ENCODE data around the gene LILRA6.
"Not testable (repeated sequence)": the region's sequence is repeated elsewhere in the genome, so short reads cannot be mapped to it uniquely, and the experiment has no call there.

LILRA6 gene

DNA sequence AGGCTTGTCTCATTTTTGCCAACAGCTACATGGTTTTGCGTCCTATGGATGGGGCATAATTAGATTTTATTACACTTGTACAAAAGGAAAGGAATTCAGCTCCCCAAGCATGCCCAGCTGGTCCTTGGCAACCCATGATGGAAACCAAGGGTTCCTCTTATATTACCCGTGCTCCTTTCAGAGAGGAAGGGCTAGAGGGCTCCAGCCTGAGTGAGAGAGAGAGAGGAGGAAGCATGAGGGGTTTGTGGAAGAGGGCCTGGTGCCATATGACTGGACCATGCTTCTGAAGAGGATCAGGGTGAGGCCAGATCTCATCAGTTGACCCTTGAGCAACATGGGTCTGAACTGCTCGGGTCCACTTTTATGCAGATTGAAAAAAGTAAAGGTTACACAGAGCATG lies 45.5 kb downstream of the LILRA6 start:
- no peak overlapping the region for H3K4me3 Mint-ChIP-seq
- H3K27me3 Mint-ChIP-seq (ENCODE audit: low read depth), result no peaks in the 10 kb centered on the region
- peaks cover 30% of the 10 kb centered on the region for H3K36me3 Mint-ChIP-seq (ENCODE audit: low read depth)
- peaks cover 24% of the 10 kb centered on the region for H3K4me1 Mint-ChIP-seq (ENCODE audit: low read depth)
- no peaks in the 10 kb centered on the region for H3K9me3 Mint-ChIP-seq
- no peak overlapping the region for H3K27ac Mint-ChIP-seq

DNA sequence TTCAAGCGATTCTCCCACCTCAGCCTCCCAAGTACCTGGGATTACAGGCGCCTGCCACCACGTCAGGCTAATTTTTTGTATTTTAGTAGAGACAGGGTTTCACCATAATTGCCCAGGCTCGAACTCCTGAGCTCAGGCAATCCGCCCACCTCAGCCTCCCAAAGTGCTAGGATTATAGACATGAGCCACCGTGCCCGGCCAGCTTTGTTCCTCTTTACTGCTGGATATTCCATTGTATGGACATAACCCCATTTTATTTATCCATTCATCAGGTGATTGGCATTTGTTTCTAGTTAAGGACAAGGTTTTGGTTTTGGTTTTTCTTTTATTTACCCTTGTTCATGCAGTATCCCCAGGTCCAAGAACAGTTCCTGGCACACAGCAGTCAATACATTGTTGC lies 46.1 kb downstream of the LILRA6 start:
- H3K9me3 Mint-ChIP-seq, result no peaks in the 10 kb centered on the region
- H3K36me3 Mint-ChIP-seq (ENCODE audit: low read depth), result peaks cover 26% of the 10 kb centered on the region
- no peaks in the 10 kb centered on the region for H3K27me3 Mint-ChIP-seq (ENCODE audit: low read depth)
- H3K27ac Mint-ChIP-seq, result no peak overlapping the region
- H3K4me3 Mint-ChIP-seq, result no peak overlapping the region
- H3K4me1 Mint-ChIP-seq (ENCODE audit: low read depth), result peaks cover 22% of the 10 kb centered on the region

DNA sequence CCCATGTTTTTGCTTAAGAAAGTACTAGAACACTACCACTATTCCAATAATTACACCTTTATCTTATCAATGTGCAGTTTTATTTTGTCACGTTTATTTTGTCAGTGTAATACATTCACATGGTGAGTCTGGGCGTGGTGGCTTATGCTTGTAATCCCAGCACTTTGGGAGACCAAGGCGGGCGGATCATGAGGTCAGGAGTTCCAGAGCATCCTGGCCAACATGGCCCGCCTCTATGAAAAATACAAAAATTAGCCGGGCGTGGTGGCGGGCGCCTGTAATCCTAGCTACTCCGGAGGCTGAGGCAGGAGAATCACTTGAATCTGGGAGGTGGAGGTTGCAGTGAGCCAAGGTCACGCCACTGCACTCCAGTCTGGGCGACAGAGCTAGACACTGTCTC lies 48.1 kb downstream of the LILRA6 start:
- Mint-ChIP-seq H3K4me1 (ENCODE audit: low read depth) (peaks cover 22% of the 10 kb centered on the region), H3K36me3 (ENCODE audit: low read depth) (peaks cover 19% of the 10 kb centered on the region)
- not testable (repeated sequence) for H3K27ac Mint-ChIP-seq; H3K4me3 Mint-ChIP-seq; H3K27me3 Mint-ChIP-seq (ENCODE audit: low read depth); H3K9me3 Mint-ChIP-seq

DNA sequence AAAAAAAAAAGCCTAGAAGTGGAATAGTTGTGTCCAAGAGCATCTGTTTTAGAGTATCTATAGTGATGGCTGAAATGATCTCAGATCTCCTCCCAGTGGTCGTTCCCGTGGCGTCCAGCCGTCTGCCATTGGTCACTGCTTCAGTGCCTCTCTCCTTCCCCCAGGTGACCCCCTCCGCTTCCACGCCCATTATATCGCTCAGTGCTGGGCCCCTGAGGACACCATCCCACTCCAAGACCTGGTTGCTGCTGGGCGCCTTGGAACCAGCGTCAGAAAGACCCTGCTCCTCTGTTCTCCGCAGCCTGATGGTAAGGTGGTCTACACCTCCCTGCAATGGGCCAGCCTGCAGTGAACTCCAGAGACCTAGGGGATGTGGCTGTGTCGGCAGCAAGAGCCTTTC lies 49.6 kb downstream of the LILRA6 start:
- Mint-ChIP-seq H3K4me3 (peak overlapping the region; percentile 68), H3K36me3 (ENCODE audit: low read depth) (peaks cover 18% of the 10 kb centered on the region), H3K9me3 (no peaks in the 10 kb centered on the region), H3K27ac (no peak overlapping the region), H3K27me3 (ENCODE audit: low read depth) (no peaks in the 10 kb centered on the region), H3K4me1 (ENCODE audit: low read depth) (peaks cover 26% of the 10 kb centered on the region)

DNA sequence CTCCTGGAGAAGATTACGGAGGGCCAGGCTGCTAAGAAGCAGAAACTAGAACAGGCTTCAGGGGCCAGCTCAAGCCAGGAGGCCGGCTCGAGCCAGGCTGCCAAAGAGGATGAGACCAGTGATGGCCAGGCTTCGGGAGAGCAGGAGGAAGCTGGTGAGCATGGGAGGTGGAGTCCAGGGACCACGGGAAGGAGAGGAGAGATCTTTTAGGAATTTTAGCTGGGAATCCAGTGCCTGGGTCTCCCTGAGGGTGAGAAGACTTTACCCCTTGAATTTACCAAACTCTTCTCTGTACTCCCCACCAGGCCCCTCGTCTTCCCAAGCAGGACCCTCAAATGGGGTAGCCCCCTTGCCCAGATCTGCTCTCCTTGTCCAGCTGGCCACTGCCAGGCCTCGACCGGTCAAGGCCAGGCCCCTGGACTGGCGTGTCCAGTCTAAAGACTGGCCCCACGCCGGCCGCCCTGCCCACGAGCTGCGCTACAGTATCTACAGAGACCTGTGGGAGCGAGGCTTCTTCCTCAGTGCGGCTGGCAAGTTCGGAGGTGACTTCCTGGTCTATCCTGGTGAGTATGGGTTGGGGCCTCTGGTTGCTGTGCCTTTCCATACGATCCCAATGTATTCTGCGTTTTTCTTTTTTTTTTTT lies 50.7 kb downstream of the LILRA6 start:
- Mint-ChIP-seq H3K9me3 (no peaks in the 10 kb centered on the region), H3K36me3 (ENCODE audit: low read depth) (peaks cover 21% of the 10 kb centered on the region), H3K27ac (peak overlapping the region; percentile 63), H3K27me3 (ENCODE audit: low read depth) (no peaks in the 10 kb centered on the region), H3K4me3 (peak overlapping the region; percentile 79), H3K4me1 (ENCODE audit: low read depth) (peaks cover 34% of the 10 kb centered on the region)

DNA sequence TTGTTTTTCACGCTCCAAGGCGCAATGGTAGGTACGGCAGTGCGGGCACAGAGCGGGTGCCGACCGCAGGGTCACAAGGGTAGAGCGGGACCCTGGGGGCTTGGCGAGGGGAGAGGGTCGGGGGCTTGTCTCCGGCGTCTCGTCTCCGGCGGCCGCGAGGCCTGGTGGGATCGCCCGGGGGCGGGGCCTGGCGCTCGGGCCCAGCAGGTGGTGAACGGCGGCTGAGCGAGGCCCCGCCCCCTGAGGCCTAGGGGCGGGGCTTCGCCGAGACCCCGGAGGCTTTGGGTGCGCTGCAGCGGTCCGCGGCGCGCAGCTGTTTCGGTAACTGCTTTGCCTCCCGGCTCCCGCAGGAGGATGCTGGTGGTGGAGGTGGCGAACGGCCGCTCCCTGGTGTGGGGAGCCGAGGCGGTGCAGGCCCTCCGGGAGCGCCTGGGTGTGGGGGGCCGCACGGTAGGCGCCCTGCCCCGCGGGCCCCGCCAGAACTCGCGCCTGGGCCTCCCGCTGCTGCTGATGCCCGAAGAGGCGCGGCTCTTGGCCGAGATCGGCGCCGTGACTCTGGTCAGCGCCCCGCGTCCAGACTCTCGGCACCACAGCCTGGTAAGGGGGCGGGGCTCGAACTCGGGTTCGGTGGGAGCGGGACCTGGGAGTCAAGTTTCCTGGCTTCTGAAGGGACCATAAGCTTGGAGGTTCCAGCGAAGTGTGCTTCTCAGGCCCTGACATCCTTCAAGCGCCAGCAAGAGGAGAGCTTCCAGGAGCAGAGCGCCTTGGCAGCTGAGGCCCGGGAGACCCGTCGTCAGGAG lies 51.4 kb downstream of the LILRA6 start, which contains the start of gene TSEN34:
TSEN34 (plus strand) TSS at position 298 of the 800 bp plus-strand sequence; CDS start at position 355, 57 bp downstream.
- Mint-ChIP-seq H3K27ac (peak within 1 kb of the TSS; percentile 99), H3K9me3 (no peaks in the 10 kb centered on the region), H3K4me3 (peak within 1 kb of the TSS; percentile 90), H3K36me3 (ENCODE audit: low read depth) (peaks cover 23% of the 10 kb centered on the region), H3K27me3 (ENCODE audit: low read depth) (no peaks in the 10 kb centered on the region), H3K4me1 (ENCODE audit: low read depth) (peaks cover 34% of the 10 kb centered on the region)

DNA sequence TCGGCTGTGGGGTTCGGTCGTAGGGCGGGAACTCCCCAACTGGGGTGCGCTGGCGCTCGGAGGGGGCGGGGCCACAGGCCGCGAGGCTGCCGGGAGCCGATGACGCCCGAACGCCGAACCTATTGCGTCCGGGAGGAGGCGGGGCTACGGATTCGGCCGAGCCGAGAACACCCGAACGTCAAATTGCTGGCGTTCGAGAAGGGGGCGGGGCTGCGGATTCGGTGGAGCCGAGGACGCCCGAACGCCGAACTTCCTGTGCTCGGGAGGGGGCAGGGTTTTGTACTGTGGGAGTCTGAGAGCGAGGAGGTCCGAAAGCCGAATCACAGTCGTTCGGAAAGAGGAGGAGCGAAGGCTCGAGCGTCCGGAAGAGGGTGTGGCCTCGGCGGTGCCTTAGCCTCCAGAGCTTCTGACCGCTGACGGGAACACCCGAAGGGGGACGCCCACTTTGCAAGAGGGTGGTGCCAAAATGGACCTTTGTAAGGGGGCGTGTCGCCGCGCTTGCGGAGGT lies 52.0 kb downstream of the LILRA6 start:
- H3K4me1 Mint-ChIP-seq (ENCODE audit: low read depth), result peaks cover 34% of the 10 kb centered on the region
- no peaks in the 10 kb centered on the region for H3K27me3 Mint-ChIP-seq (ENCODE audit: low read depth)
- no peaks in the 10 kb centered on the region for H3K9me3 Mint-ChIP-seq
- H3K36me3 Mint-ChIP-seq (ENCODE audit: low read depth), result peaks cover 22% of the 10 kb centered on the region
- peak overlapping the region; percentile 90 for H3K4me3 Mint-ChIP-seq
- H3K27ac Mint-ChIP-seq, result peak overlapping the region; percentile 99

DNA sequence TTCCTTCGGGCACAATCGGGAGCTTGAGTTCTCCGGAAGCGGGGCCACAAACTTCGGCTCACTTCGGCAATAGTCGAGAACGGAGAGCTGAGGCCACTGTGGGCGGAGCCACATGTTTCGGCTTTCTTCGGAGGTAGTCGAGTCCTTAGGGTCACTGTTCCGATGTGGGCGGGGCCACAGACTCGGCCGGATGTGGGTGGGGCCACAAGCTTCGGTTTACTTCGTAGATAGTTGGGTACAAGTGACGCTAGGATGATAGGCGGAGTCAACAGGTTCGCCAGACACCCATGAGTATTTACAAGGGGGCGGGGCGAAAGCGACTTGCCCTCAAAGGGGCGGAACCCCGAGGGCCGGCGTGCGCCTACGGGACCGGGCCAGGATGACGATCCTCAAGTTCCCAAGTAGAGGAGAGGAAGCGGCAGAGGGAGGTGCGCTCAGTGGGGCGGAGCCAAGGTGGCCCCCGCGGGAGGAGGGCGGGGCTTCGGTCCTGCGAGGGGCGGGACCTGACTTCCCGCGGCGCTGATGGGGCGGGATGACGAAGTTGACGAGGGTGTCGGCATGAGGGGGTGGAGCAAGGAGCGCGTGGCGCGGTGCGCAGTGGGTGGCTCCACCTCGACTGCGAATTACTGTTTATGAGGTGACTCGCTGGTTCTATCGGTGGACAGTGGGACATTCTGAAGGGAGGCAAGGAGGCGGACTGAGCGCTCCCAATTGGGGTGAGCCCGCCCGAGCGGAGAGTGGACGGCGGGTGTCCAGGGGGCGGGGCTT lies 52.7 kb downstream of the LILRA6 start:
- no peaks in the 10 kb centered on the region for H3K9me3 Mint-ChIP-seq
- peaks cover 19% of the 10 kb centered on the region for H3K36me3 Mint-ChIP-seq (ENCODE audit: low read depth)
- peaks cover 34% of the 10 kb centered on the region for H3K4me1 Mint-ChIP-seq (ENCODE audit: low read depth)

DNA sequence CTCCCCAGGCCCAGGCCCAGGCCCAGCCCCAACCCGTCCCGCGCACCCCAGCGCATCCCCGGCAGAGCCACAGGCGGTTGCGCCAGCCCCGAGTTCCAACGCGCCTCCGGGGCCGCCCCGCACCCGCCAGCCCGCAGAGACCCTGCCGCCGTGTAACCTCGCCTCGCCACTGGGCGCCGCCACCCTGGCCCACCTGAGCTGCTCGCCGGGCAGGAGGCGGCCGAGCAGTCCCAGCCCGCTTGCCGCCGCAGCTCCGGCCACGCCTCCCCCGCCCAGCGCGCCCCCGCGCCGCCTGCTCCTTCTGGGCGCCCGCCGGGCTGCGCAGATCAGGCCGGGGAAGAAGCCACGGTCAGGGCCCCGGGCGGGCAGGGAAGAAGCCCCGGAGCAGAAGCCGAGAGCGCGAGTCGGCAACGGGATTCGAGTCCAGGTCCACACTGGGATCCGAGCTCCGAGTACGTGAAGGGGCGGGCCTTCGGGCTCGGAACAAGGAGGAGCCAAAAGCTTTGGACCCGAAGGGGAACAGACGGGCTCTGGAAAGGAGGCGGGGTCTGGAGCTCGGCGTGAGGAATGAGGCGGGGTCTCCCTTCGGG lies 53.4 kb downstream of the LILRA6 start, which contains the start of gene MBOAT7:
MBOAT7 (minus strand) TSS at position 436 of the 590 bp plus-strand sequence. CDS start 1,072 bp downstream, outside the sequence.
- H3K4me1 Mint-ChIP-seq (ENCODE audit: low read depth), result peaks cover 32% of the 10 kb centered on the region
- no peaks in the 10 kb centered on the region for H3K9me3 Mint-ChIP-seq
- peak within 1 kb of the TSS; percentile 99 for H3K27ac Mint-ChIP-seq
- H3K36me3 Mint-ChIP-seq (ENCODE audit: low read depth), result peaks cover 19% of the 10 kb centered on the region
- peak within 1 kb of the TSS; percentile 90 for H3K4me3 Mint-ChIP-seq
- no peaks in the 10 kb centered on the region for H3K27me3 Mint-ChIP-seq (ENCODE audit: low read depth)

More for the DNA sequence above, 52.7 kb downstream of the LILRA6 start:
- H3K27ac Mint-ChIP-seq, result peak overlapping the region; percentile 99
- no peaks in the 10 kb centered on the region for H3K27me3 Mint-ChIP-seq (ENCODE audit: low read depth)
- H3K4me3 Mint-ChIP-seq, result peak overlapping the region; percentile 90

DNA sequence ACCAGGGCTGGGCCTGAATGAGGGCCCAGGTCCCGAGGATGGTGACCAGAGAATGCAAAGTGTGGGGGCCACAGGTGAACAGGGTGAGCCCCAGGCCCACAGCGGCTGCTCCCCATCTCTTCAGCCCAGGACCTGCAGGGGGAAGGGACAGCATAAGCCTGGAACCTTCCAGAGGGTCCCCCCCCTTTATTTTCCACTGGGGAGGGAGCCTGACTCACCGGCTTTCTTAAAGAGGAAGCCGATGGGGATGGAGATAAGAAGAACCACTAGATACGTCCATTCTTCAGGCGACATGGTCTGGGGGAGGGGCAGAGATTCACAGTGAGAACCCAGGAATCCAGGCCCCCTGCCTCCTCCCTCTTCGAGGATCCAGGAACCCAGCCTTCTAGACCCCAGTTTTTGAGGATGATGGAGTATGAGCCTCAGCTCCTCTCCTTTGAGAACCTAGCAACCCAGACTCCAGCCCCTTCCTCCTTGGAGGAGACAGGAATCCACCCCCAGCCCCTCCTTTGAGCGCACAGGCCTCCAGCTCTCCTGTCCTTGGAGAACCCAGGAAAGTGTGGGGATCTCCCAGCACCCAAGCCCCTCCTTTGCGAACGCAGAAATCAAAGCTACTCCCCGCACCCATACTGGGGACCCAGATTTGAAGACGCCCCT lies 54.2 kb downstream of the LILRA6 start:
- peaks cover 32% of the 10 kb centered on the region for H3K4me1 Mint-ChIP-seq (ENCODE audit: low read depth)
- no peaks in the 10 kb centered on the region for H3K9me3 Mint-ChIP-seq
- H3K4me3 Mint-ChIP-seq, result peak overlapping the region; percentile 87
- peak overlapping the region; percentile 88 for H3K27ac Mint-ChIP-seq
- H3K36me3 Mint-ChIP-seq (ENCODE audit: low read depth), result peaks cover 17% of the 10 kb centered on the region
- H3K27me3 Mint-ChIP-seq (ENCODE audit: low read depth), result no peaks in the 10 kb centered on the region

DNA sequence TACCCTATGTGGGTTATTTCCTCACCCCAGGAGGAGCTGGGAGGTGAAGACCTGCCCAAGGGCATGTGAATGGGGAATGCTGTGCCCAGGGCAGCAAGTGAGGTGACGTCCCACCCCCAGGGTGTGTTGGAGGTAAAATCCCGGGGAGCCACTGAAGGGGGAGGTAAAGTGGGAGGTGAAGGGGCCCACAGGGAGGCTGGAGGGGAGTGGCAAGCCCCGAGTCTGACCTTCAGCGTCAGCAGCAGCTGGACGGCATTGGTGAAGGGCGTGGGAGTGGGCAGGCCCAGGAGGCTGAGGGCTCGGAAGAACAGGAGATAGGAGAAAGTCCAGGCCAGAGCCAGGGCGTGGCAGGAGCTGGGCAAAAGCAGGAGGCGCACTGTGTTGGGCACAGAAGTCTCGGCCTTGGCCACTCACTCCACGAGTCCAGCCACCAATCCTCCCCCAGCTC lies 55.6 kb downstream of the LILRA6 start:
- Mint-ChIP-seq H3K27me3 (ENCODE audit: low read depth) (no peaks in the 10 kb centered on the region), H3K4me3 (peak overlapping the region; percentile 87), H3K4me1 (ENCODE audit: low read depth) (peaks cover 23% of the 10 kb centered on the region), H3K9me3 (no peaks in the 10 kb centered on the region), H3K36me3 (ENCODE audit: low read depth) (peaks cover 14% of the 10 kb centered on the region), H3K27ac (peak overlapping the region; percentile 50)

All from T-helper 1 cell treated with Interleukin-12 subunit alpha and Interleukin-12 subunit beta and Interleukin-4 antibody, amounts not matched to agents 30 μg/mL and 1 μg/mL, for 36 hours (primary cell).